HL-60 (cell line): ENCODE data around the gene DDR2.

Source experiments
- CTCF ChIP-seq: IDR thresholded peaks from one replicate; pipeline ENCODE4 v1.5.1; 2011; ENCODE audit warnings: low read length, control low read depth, inconsistent platforms; ENCODE audit not compliant: insufficient read depth
- REST ChIP-seq: IDR thresholded peaks from 2 replicates; pipeline ENCODE4 v1.6.1; 2012; ENCODE audit warnings: low read depth; ENCODE audit not compliant: insufficient replicate concordance

GRCh38 chr1:162663086-162663485 is 30.8 kb downstream of the DDR2 start:
- TF ChIP-seq CTCF (no peak), REST (no peak)
